ENCODE measurements around the gene PRM1.

The PRM1 gene

DNA sequence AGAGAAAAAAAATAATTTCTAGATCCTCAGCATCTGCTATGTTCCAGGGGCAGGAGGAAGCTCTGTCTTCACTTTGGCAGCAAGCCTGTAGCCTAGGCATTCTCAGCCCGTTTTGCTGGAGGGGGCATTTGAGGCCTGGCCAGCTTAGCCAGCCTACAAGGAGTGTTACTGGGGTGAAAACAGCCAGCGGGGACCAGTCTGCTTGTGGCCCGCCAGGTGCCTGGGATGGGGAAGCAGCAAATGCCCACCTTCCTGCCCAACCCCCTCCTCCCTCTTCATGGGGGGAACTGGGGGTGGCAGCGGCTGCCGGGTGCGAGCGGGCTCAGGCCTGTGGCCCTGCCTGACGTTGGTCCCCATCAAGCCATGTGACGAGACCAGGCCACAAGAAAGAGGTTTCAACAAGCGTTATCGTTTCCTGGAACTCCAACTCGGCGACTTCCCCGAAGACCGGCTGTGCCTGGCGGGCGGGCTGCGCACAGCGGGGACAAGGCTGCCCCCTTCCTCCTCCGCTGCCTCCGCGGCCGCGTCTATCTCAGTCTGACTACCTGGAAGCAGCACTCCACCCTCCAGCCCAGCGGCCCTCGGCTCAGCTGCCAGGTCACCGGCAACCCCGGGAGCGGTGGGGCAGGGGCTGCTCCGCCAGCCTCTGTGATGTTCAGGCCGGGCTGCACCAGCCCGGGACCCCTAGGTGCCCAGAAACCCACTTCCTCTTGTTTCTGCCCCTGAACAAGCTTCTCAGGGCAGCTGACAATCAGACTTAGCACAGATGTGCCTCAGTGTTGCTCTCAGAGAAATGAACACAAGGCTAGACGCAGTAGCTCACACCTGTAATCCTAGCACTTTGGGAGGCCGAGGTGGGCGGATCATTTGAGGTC is 48.0 kb downstream of the PRM1 start:
- no peak for DNase-seq

DNA sequence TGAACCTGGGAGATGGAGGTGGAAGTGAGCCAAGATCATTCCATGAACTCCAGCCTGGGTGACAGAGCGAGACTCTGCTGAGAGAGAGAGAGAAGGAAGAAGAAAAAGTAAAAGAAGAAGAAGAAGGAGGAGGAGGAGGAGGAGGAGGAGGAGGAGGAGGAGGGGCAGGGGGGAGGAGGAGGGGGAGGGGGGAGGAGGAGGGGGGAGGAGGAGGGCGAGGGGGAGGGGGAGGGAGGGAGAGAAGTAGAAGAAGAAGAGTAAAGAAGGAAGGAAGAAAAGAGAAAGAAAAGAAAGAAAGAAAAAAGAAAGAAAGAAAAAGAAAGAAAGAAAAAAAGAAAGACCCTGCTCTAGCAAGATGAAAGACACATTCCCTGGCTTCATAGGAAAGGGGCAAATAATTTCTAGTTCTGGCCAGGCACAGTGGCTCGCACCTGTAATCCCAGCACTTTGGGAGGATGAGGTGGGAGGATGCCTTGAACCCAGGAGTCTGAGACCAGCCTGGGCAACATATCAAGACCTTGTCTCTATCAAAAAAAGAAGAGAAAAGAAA is 48.8 kb downstream of the PRM1 start:
- no peak for DNase-seq

DNA sequence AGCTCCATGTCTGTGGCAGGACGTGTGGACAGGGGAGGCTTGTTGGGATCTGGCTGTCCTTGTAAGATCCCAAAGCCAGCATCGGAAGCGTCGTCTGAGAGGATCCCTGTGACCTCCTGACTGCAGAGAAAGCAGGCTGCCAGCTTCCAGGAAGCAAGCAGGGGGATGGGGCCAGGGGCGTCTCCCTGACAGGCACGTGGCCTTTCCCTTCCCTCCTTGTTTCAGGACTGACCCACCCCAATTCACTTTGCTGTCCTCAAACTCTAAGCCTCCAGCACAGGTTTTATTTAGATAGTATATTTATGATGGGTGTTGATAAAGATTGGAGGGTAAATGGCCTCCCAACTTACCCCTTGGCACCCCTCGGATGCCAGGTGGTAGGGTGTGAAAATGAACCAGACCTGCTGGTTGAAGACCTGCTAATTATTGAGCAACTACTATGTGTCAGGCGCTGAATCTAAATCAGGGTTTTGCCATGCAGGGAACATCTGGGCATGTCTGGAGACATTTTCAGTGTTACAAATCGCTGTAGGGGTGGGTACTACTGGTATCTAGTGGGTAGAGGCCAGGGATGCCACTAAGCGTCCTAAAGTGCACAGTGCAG is 49.7 kb downstream of the PRM1 start:
- no peak for DNase-seq
